GM10847 (cell line): ENCODE measurements around the gene AARS1.

ENCODE experiments used
- POLR2A ChIP-seq: IDR thresholded peaks from 2 replicates; pipeline ENCODE4 v1.6.1; 2011; ENCODE audit not compliant: insufficient read length; ENCODE audit errors: extremely low read depth

The AARS1 gene

GRCh38 chr16:70289229-70290094, at the start of gene AARS1:
Gene AARS1, minus strand, starts transcription at chr16:70289506. Its CDS starts 6,743 bp downstream, at chr16:70282763.
- peak; percentile 94 for TF ChIP-seq POLR2A

GRCh38 chr16:70337814-70338213, 48.5 kb upstream of the AARS1 start:
- no peak for TF ChIP-seq POLR2A

GRCh38 chr16:70331588-70332358, 42.5 kb upstream of the AARS1 start:
- TF ChIP-seq POLR2A: no peak

- no peak for TF ChIP-seq POLR2A
Observed at GRCh38 chr16:70331091-70331490, 41.8 kb upstream of the AARS1 start.

- TF ChIP-seq POLR2A: no peak
Observed at GRCh38 chr16:70324998-70325747, 35.9 kb upstream of the AARS1 start.

GRCh38 chr16:70320121-70320520, 30.8 kb upstream of the AARS1 start:
- no peak for TF ChIP-seq POLR2A

GRCh38 chr16:70306880-70307279, 17.6 kb upstream of the AARS1 start:
- TF ChIP-seq POLR2A: no peak

GRCh38 chr16:70304892-70305448, 15.7 kb upstream of the AARS1 start:
- no peak for TF ChIP-seq POLR2A

GRCh38 chr16:70302745-70303144, 13.4 kb upstream of the AARS1 start:
- no peak for TF ChIP-seq POLR2A

- TF ChIP-seq POLR2A: no peak
Observed at GRCh38 chr16:70301121-70301520, 11.8 kb upstream of the AARS1 start.

- peak; percentile 82 for TF ChIP-seq POLR2A
Observed at GRCh38 chr16:70298988-70299938, 10.0 kb upstream of the AARS1 start, which contains the start of gene DDX19B. Gene DDX19B, plus strand, starts transcription at chr16:70299186. Its CDS starts 112 bp downstream, at chr16:70299298.

- no peak for TF ChIP-seq POLR2A
Observed at GRCh38 chr16:70295634-70296033, 6.3 kb upstream of the AARS1 start.

GRCh38 chr16:70294385-70295025, 5.2 kb upstream of the AARS1 start:
- no peak for TF ChIP-seq POLR2A
